Measurements from ENCODE around the gene TNK2.

GRCh38 chr3:195913382-195913781, 5.0 kb upstream of the TNK2 start:
- TF ChIP-seq, protein P1, sequence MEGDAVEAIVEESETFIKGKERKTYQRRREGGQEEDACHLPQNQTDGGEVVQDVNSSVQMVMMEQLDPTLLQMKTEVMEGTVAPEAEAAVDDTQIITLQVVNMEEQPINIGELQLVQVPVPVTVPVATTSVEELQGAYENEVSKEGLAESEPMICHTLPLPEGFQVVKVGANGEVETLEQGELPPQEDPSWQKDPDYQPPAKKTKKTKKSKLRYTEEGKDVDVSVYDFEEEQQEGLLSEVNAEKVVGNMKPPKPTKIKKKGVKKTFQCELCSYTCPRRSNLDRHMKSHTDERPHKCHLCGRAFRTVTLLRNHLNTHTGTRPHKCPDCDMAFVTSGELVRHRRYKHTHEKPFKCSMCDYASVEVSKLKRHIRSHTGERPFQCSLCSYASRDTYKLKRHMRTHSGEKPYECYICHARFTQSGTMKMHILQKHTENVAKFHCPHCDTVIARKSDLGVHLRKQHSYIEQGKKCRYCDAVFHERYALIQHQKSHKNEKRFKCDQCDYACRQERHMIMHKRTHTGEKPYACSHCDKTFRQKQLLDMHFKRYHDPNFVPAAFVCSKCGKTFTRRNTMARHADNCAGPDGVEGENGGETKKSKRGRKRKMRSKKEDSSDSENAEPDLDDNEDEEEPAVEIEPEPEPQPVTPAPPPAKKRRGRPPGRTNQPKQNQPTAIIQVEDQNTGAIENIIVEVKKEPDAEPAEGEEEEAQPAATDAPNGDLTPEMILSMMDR (IDR thresholded peaks at IDR 0.05): no peak
- TF ChIP-seq EZH2 (IDR thresholded peaks at IDR 0.05; ENCODE audit: borderline replicate concordance, insufficient read depth, low read depth, low read length, poor library complexity, severe bottlenecking): no peak
